Choroid plexus epithelial cell (primary cell): Measurements from ENCODE around the gene CD22.

ENCODE experiments used
- DNase-seq: peaks from one replicate; pipeline ENCODE4 v3.0.0-alpha.2; 2010; ENCODE audit warnings: low read depth
- H3K4me3 ChIP-seq: 2 replicates; pipeline ENCODE4 v1.5.1; 2011; ENCODE audit warnings: low read depth, mild to moderate bottlenecking, control low read depth, low read length, moderate library complexity
- TF ChIP-seq, protein P1 (sequence below): conservative IDR thresholded peaks from 2 replicates; pipeline ENCODE4 v1.5.1; 2011; ENCODE audit warnings: low read depth, mild to moderate bottlenecking, control low read depth, inconsistent platforms, low read length, moderate library complexity

CD22 gene

DNA sequence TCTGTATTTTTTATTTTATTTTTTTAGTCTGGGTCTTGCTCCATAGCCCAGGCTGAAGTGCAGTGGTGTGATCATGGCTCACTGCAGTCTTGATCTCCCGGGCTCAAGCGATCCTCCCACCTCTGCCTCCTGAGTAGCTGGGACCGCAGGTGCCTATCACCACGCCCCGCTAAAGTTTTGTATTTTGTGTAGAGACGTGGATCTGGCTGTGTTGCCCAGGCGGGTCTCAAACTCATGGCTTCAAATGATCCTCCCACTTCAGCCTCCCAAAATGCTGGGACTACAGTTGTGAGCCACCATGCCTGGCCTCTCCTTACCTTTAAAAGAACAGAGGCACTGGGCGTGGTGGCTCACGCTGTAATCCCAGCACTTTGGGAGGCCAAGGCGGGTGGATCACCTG, 41.3 kb upstream of the CD22 start:
- no peak for DNase-seq
- TF ChIP-seq, protein P1, sequence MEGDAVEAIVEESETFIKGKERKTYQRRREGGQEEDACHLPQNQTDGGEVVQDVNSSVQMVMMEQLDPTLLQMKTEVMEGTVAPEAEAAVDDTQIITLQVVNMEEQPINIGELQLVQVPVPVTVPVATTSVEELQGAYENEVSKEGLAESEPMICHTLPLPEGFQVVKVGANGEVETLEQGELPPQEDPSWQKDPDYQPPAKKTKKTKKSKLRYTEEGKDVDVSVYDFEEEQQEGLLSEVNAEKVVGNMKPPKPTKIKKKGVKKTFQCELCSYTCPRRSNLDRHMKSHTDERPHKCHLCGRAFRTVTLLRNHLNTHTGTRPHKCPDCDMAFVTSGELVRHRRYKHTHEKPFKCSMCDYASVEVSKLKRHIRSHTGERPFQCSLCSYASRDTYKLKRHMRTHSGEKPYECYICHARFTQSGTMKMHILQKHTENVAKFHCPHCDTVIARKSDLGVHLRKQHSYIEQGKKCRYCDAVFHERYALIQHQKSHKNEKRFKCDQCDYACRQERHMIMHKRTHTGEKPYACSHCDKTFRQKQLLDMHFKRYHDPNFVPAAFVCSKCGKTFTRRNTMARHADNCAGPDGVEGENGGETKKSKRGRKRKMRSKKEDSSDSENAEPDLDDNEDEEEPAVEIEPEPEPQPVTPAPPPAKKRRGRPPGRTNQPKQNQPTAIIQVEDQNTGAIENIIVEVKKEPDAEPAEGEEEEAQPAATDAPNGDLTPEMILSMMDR = no peak
- H3K4me3 ChIP-seq = no peak overlapping the region

DNA sequence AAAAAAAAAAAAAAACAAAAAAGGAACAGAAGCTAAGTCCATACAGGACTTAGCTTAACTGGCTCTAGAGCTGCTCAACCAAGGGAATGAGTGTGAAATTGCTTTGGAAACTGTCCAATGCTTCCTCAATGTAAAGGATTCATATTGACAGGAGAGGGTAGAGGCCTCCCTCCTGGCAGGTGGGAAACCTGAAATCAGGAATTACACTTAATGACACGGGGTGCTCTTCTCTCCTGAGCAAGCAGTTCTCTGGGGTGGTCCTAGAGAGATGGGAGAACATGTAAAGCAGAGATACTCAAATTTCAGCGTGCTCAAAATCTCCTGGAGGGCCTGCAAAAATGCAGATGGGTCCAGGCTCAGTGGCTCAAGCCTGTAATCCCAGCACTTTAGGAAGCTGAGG, 40.7 kb upstream of the CD22 start:
- H3K4me3 ChIP-seq = no peak overlapping the region
- TF ChIP-seq, protein P1 = no peak
- DNase-seq = no peak

DNA sequence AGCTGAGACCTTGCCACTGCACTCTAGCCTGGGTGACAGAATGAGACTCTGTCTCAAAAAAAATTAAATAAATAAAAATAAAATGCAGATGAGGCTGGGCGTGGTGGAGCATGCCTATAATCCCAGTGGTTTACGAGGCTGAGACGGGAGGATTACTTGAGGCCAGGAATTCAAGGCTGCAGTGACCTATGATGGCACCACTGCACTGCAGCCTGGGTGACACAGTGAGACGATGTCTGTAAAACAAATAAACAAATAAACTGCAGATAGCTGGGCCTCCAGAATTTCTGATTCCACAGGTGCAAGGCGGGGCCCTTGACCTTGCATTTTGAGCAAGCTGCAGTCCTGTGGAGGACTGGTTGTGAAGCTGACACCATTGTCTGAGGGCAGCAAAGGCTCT, 40.1 kb upstream of the CD22 start:
- DNase-seq = no peak
- TF ChIP-seq, protein P1 = no peak
- no peak overlapping the region for H3K4me3 ChIP-seq

DNA sequence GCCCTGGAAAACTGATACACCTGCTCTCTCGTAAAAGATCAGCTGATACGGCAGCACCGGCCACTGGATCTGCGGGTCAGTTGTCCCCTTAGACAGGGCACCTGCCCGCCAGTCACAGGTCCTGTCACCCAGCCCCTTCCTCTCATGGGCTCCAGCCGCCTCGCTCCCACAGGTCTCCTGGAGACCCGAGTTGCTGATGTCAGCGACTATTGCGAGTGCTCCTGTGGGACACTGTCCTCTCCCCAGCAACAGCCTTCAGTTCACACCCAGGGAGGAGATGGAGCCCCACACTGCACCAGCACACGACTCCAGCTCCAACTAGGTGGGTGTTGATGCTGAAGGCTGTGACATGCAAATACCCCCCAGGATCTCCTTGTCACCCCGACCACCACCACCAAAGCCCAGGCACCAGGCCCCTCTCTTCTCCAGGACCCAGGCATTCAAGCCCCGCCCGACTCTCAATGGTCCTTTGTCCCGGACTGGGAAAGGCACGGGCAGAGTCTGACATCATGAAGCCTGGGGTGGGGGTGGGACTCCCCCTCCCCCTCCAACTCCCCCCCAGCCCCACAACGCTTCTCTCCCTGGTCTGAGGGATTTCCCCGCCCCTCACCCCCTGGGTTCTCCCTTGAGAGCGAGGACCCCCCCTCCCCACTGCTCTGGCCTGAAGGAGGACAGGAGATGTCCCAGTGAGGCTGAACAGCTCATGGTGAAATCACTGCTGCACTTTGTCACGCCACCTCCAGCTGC, 38.4 kb upstream of the CD22 start:
- TF ChIP-seq, protein P1 = no peak
- DNase-seq = no peak
- H3K4me3 ChIP-seq = no peak overlapping the region

DNA sequence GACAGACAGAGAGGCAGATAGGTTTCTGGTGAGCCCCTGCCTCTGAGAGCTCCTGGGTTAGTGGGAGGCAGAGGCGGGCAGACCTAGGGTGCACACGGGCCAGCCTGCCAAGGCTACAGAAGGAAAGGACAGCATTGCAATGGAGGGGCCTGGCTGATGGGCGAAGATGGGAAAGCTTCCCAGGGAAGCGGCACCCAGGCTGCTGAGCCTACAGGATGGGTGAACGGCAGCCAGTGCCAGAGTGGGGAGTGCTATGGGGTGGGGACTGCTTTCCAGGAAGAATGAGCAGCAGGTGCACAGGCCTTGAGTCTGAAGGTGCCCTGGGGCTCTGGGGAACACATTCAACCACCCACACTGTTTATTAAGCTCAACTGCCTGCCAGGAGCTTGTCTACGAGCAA, 37.7 kb upstream of the CD22 start:
- no peak for DNase-seq
- TF ChIP-seq, protein P1 = no peak
- no peak overlapping the region for H3K4me3 ChIP-seq

DNA sequence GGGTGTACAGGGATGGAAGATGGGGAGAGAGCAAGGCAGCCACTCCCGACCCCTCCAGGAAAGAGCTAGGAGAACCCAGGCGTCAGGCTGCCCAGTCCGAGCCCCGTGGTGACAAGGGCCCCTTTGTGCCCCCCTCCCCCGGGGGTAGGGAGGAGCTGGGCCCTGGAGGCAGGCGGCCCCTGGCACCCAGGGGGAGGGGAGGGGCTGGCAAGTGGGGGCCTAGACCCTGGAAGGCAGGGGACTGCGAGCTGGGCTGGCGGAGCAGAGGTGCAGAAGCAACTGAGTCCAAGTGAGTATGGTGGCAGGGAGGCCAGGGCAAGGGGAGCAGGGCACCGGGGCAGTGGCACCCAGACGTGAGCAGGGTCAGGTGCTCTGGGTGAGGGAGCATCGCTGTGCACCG, 37.1 kb upstream of the CD22 start, which contains the start of gene MAG:
Gene MAG, plus strand, starts transcription at position 246 of the 400 bp plus-strand sequence. CDS start 3,248 bp downstream, outside the sequence.
- no peak within 1 kb of the TSS for H3K4me3 ChIP-seq
- TF ChIP-seq, protein P1 = no peak
- DNase-seq = no peak
